Right kidney (tissue), 1 donor: Measurements from ENCODE around the gene ZFAND3.

Experiments
- DNase-seq: peaks from one replicate; pipeline ENCODE4 v3.0.0-alpha.2; 2016

ZFAND3 gene

GRCh38 chr6:37897321-37897720 lies 77.8 kb downstream of the ZFAND3 start:
- DNase-seq, result no peak

- no peak for DNase-seq
Observed at GRCh38 chr6:37897818-37898515, 78.4 kb downstream of the ZFAND3 start.

GRCh38 chr6:37903351-37904340 lies 84.1 kb downstream of the ZFAND3 start:
- DNase-seq, result no peak

GRCh38 chr6:37904590-37904989 lies 85.1 kb downstream of the ZFAND3 start:
- DNase-seq, result no peak

GRCh38 chr6:37906121-37906520 lies 86.6 kb downstream of the ZFAND3 start:
- DNase-seq, result no peak

GRCh38 chr6:37910998-37911397 lies 91.5 kb downstream of the ZFAND3 start:
- no peak for DNase-seq

- DNase-seq, result no peak
Observed at GRCh38 chr6:37913210-37913609, 93.7 kb downstream of the ZFAND3 start.

- DNase-seq, result no peak
Observed at GRCh38 chr6:37915463-37915862, 95.9 kb downstream of the ZFAND3 start.

- DNase-seq, result no peak
Observed at GRCh38 chr6:37916149-37916548, 96.6 kb downstream of the ZFAND3 start.

- DNase-seq, result no peak
Observed at GRCh38 chr6:37916675-37917074, 97.1 kb downstream of the ZFAND3 start.

- DNase-seq, result no peak
Observed at GRCh38 chr6:37917566-37917965, 98.0 kb downstream of the ZFAND3 start.

GRCh38 chr6:37919417-37920157 lies 100.1 kb downstream of the ZFAND3 start:
- no peak for DNase-seq

- DNase-seq, result no peak
Observed at GRCh38 chr6:37920667-37921066, 101.1 kb downstream of the ZFAND3 start.

- no peak for DNase-seq
Observed at GRCh38 chr6:37922563-37922962, 103.0 kb downstream of the ZFAND3 start.

GRCh38 chr6:37923514-37923913 lies 104.0 kb downstream of the ZFAND3 start:
- no peak for DNase-seq

- DNase-seq, result no peak
Observed at GRCh38 chr6:37926661-37927060, 107.1 kb downstream of the ZFAND3 start.

GRCh38 chr6:37928217-37928616 lies 108.7 kb downstream of the ZFAND3 start:
- no peak for DNase-seq

GRCh38 chr6:37930288-37930971 lies 110.9 kb downstream of the ZFAND3 start:
- DNase-seq, result no peak

- DNase-seq, result no peak
Observed at GRCh38 chr6:37931066-37931465, 111.5 kb downstream of the ZFAND3 start.

GRCh38 chr6:37934276-37934675 lies 114.7 kb downstream of the ZFAND3 start:
- no peak for DNase-seq

- DNase-seq, result no peak
Observed at GRCh38 chr6:37936150-37936549, 116.6 kb downstream of the ZFAND3 start.

- no peak for DNase-seq
Observed at GRCh38 chr6:37936906-37937305, 117.4 kb downstream of the ZFAND3 start.
